GM10248 (cell line): ENCODE data around the gene CTTNBP2NL.
"Not testable (repeated sequence)": the region's sequence is repeated elsewhere in the genome, so short reads cannot be mapped to it uniquely, and the experiment has no call there.

Experiments used
- CTCF ChIA-PET: fragments of 300-600 bp; sonication (Branson Sonifier 250); formaldehyde crosslinking; extraction: SDS; loops from one replicate; lab custom pipeline; 2021; ENCODE audit warnings: antibody characterized with exemption; lab: Yijun Ruan, JAX
- POLR2A ChIA-PET: fragments of 350-650 bp; sonication (Branson Sonifier 250); formaldehyde crosslinking; extraction: SDS; loops from one replicate; lab custom pipeline; 2020; ENCODE audit warnings: antibody characterized with exemption; lab: Yijun Ruan, JAX
- DNase-seq: peaks from one replicate; pipeline ENCODE4 v3.0.0; 2012; ENCODE audit errors: extremely low spot score
- TF ChIP-seq, protein P1 (sequence below): IDR thresholded peaks from 2 replicates; pipeline ENCODE4 v1.5.1; 2012; ENCODE audit warnings: mild to moderate bottlenecking, low read depth; ENCODE audit errors: extremely low read depth, missing control alignments, control extremely low read depth

CTTNBP2NL gene

DNA sequence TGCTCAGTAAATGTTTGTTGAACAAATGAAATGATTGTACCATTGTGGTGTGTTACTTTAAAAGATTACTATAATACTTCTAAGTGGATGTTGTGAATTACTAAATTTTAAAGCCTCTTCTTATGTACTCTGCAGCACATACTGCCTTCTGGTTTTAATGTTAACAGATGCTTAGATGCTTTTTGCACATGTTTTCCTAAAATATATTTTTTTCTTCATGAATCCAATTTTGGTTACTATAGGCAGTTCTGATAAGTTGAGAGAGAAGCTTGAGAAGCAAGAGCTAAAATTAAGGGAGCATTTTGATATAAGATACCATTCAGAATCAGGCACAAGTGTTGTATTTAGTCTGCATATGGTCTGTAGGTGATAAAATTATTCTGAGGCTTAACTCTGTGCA lies 21.3 kb downstream of the CTTNBP2NL start:
- ChIA-PET CTCF (interaction anchor here (0.7 to 1.2 kb wide), 3 partner anchors 13 to 48 kb away, joined by 3 read pairs; no protein-coding TSS in a partner anchor), POLR2A (no interaction called here)
- TF ChIP-seq, protein P1, sequence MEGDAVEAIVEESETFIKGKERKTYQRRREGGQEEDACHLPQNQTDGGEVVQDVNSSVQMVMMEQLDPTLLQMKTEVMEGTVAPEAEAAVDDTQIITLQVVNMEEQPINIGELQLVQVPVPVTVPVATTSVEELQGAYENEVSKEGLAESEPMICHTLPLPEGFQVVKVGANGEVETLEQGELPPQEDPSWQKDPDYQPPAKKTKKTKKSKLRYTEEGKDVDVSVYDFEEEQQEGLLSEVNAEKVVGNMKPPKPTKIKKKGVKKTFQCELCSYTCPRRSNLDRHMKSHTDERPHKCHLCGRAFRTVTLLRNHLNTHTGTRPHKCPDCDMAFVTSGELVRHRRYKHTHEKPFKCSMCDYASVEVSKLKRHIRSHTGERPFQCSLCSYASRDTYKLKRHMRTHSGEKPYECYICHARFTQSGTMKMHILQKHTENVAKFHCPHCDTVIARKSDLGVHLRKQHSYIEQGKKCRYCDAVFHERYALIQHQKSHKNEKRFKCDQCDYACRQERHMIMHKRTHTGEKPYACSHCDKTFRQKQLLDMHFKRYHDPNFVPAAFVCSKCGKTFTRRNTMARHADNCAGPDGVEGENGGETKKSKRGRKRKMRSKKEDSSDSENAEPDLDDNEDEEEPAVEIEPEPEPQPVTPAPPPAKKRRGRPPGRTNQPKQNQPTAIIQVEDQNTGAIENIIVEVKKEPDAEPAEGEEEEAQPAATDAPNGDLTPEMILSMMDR, result no peak
- no peak for DNase-seq

DNA sequence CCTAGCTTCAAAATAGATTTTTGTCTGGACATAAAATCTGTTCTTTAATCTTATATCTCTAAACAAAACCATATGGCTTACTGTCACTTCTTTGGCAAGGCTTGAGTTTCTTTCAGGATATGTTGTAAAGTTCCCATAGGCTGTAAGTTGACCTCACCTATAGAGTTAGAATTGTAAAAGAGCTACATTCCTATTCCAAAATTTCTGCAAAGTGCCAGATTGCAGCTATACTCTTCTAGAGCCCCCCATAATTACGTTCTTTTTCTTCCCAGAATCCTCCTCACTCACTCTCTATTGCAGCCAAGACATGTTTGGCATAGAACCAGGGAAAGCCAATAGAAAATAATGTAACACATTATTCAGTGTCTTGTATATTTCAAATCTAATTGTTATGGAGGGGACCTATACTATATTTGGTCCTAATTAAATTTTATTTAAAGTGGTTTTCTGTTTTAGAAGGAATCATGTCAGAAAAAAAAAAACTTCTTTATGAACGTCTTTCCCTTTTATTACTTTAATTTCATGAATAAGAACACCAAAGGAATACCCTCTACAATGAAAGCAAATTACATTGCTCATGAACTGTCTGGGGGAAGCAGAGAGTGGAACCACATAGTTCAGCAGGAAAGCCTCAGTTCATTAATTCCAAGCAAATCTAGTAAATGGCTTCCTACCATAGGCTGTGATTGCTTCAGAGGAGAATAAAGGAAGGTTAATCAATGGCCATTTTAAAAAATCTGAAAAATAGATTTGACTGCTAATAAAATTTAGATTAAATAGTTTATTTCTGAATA lies 22.3 kb downstream of the CTTNBP2NL start:
- no peak for DNase-seq
- ChIA-PET CTCF (interaction anchor here (0.7 to 1.2 kb wide), 3 partner anchors 12 to 49 kb away, joined by 3 read pairs; no protein-coding TSS in a partner anchor), POLR2A (no interaction called here)
- TF ChIP-seq, protein P1, result no peak

DNA sequence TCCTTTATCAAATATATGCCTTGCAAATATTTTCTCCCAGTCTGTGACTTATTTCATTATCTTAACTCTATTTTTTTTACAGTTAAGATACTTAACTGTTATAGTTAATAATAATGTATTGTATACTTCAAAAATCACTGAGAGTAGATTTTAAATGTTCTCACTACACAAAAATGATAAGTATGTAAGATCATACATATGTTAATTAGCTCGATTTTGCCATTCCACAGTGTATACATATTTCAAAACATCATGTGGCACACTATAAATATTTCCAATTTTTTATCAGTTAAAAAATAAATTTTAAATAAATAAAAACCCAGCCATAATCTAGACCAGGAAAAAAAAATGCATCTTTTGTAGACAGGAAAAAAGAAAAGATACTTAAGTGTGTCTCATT lies 27.2 kb downstream of the CTTNBP2NL start:
- no peak for DNase-seq
- TF ChIP-seq, protein P1, result no peak
- CTCF ChIA-PET, result no interaction called here
- POLR2A ChIA-PET, result no interaction called here

DNA sequence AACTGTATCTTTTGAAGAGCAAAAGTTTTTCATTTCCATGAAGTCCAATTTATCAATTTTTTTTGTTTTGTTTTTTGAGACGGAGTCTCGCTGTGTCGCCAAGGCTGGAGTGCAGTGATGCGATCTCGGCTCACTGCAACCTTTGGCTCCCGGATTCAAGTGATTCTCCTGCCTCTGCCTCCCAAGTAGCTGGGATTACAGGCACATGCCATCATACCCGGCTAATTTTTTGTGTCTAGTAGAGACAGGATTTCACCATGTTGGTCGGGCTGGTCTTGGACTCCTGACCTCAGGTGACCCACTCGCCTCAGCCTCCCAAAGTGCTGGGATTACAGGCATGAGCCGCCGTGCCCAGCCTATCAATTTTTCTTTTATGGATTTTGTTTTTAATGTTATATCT lies 27.7 kb downstream of the CTTNBP2NL start:
- CTCF ChIA-PET, result interaction anchor here (0.9 kb wide), 1 partner anchor 32 kb away, joined by 3 read pairs; no protein-coding TSS in a partner anchor
- DNase-seq, POLR2A ChIA-PET: not testable (repeated sequence)

DNA sequence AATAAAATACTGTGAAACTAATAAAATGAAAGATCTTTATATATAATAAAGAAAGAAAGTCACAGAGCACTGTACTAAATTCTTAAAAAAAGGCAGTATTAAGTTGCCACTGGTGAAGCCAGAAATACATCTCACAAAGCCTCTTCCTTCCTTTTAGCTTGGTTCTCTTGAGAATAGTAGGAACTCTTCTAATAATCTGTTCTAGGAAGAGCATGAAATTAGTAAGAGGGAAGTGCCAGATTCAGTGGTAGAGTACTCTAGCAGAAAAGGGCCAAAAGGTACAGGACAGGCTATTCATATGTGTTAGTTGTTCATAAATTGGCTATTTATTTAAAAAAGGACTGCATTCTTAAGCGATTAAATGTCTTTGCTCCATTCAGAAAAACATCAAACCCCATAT lies 33.7 kb downstream of the CTTNBP2NL start:
- CTCF ChIA-PET, result interaction anchor here (0.7 to 2.3 kb wide), 10 partner anchors 9 to 280 kb away, joined by 3 to 8 read pairs (median 4); partner anchors contain the start of gene MOV10
- TF ChIP-seq, protein P1, result no peak
- DNase-seq, result no peak
- POLR2A ChIA-PET, result no interaction called here

DNA sequence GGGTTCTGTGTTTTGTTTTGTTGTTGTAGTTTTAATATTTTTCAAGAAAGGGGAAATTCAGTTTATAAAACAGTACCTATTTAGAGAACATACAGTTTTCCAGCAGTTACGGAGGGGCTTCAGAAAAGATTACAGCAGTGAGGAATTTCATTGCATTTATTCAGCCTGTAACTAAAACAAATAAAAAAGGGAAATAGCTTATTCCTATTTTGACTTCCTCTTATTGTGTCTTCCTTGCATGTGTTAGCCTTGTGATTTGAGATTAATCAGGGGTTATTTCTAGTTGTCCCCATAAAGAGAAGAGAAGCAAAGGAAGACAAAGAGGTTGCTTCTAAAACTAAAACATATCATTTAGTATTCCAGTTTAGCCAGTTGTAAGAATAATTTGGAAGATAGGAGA lies 35.0 kb downstream of the CTTNBP2NL start:
- no peak for DNase-seq
- TF ChIP-seq, protein P1, result no peak
- ChIA-PET CTCF (interaction anchor here (1.1 to 1.3 kb wide), 4 partner anchors 13 to 62 kb away, joined by 3 to 5 read pairs (median 3); no protein-coding TSS in a partner anchor), POLR2A (no interaction called here)

DNA sequence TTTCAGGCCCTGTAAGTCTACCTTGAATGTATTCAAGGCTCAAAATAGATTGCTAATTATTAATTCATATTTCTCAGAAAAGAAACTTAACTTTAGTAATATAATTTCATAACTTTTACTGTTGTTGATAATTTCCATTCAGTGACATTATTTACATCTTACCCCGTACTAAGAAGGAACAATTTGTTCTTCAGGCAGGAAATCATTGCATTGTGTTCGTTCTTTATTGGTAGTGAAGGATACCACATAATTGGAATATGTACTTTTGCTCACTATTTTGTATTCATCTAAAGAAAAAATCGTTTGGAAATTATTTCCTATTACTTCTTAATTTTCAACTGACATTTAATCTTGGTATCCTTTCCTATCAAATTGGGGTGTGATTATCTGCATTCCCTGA lies 39.4 kb downstream of the CTTNBP2NL start:
- POLR2A ChIA-PET, result no interaction called here
- no peak for DNase-seq
- TF ChIP-seq, protein P1, result no peak
- CTCF ChIA-PET, result interaction anchor here (1.1 kb wide), 1 partner anchor 9 kb away, joined by 4 read pairs; no protein-coding TSS in a partner anchor
